OCI-LY1 (cell line): ENCODE results near the gene FMN1.

Source experiments
- CTCF ChIP-seq: fragments of 200-600 bp; sonication (generic), shearing (Covaris generic); IDR thresholded peaks from 2 replicates; pipeline ENCODE4 v1.5.1; 2017; ENCODE audit warnings: mild to moderate bottlenecking, antibody characterized with exemption, low read length, moderate library complexity, mixed read lengths
- EZH2 ChIP-seq: fragments of 200-600 bp; sonication (generic), shearing (Covaris generic); IDR thresholded peaks from 2 replicates; pipeline ENCODE4 v1.8.0; 2017; ENCODE audit warnings: borderline replicate concordance, mixed run types, mild to moderate bottlenecking, antibody characterized with exemption, low read length, moderate library complexity, mixed read lengths

GRCh38 chr15:32823750-32824149 lies 370.8 kb downstream of the FMN1 start:
- TF ChIP-seq CTCF (no peak), EZH2 (no peak)
